Smooth muscle cell (in vitro differentiated cells): ENCODE measurements around the gene RFX4. TPM values are rescaled to one million over a fixed set of nuclear protein-coding genes. Genes with fewer than 3 reads are reported as not detected.

ENCODE experiments used
- DNase-seq: peaks from one replicate; lab custom pipeline; 2025; ENCODE audit not compliant: unreplicated experiment; lab: John Stamatoyannopoulos, UW
- H2AFZ ChIP-seq: fragments of 200-600 bp; sonication (generic); 2 replicates; pipeline ENCODE4 v1.6.0; 2016; ENCODE audit warnings: antibody characterized with exemption, low read depth, mild to moderate bottlenecking
- H3F3A ChIP-seq: fragments of 200-600 bp; sonication (generic); 2 replicates; pipeline ENCODE4 v1.6.0; 2017; ENCODE audit warnings: antibody characterized with exemption, low read depth
- H3K27ac ChIP-seq: fragments of 200-600 bp; sonication (generic); 2 replicates; pipeline ENCODE4 v1.5.1; 2016; ENCODE audit warnings: low read depth, mild to moderate bottlenecking
- H3K27me3 ChIP-seq: fragments of 200-600 bp; sonication (generic); 2 replicates; pipeline ENCODE4 v1.6.1; 2016; ENCODE audit warnings: low read depth, mild to moderate bottlenecking
- H3K36me3 ChIP-seq: fragments of 200-600 bp; sonication (generic); 2 replicates; pipeline ENCODE4 v1.5.1; 2016; ENCODE audit warnings: low read depth
- H3K4me1 ChIP-seq: fragments of 200-600 bp; sonication (generic); 2 replicates; pipeline ENCODE4 v1.5.1; 2016; ENCODE audit warnings: low read depth
- H3K4me2 ChIP-seq: fragments of 200-600 bp; sonication (generic); 2 replicates; pipeline ENCODE4 v1.6.0; 2016; ENCODE audit warnings: mild to moderate bottlenecking
- H3K4me3 ChIP-seq: fragments of 200-600 bp; sonication (generic); 2 replicates; pipeline ENCODE4 v1.5.1; 2016; ENCODE audit warnings: mild to moderate bottlenecking
- H3K79me2 ChIP-seq: fragments of 200-600 bp; sonication (generic); 2 replicates; pipeline ENCODE4 v1.6.0; 2016; ENCODE audit warnings: low read depth, mild to moderate bottlenecking
- H3K9ac ChIP-seq: fragments of 200-600 bp; sonication (generic); 2 replicates; pipeline ENCODE4 v1.6.0; 2016; ENCODE audit warnings: low read depth
- H3K9me3 ChIP-seq: fragments of 200-600 bp; sonication (generic); replicated peaks from 2 replicates; pipeline ENCODE4 v1.5.1; 2016; ENCODE audit warnings: low read depth
- H4K20me1 ChIP-seq: fragments of 200-600 bp; sonication (generic); 2 replicates; pipeline ENCODE4 v1.6.0; 2016; ENCODE audit warnings: low read depth
- CTCF ChIP-seq: fragments of 200-600 bp; sonication (generic); IDR thresholded peaks from 2 replicates; pipeline ENCODE4 v1.5.1; 2017; ENCODE audit warnings: borderline replicate concordance, mild to moderate bottlenecking, antibody characterized with exemption; ENCODE audit not compliant: insufficient read depth, poor library complexity, severe bottlenecking
- WGBS: methylation state at CpG from one replicate; pipeline ENCODE4 v1.1.7; 2016; ENCODE audit warnings: low lambda C conversion rate; 5-methylcytosine and 5-hydroxymethylcytosine counted together
- polyA plus RNA-seq: library from polyadenylated mRNA; unstranded; fragments of >200 nt; fragmentation: Nextera tagmentation; extraction: Ambion mirVana; gene quantifications from 2 replicates; pipeline ENCODE4 v1.2.1, GENCODE V29; 2016
- total RNA-seq: library from RNA; depleted of rRNA; stranded (reverse); fragments of >200 nt; gene quantifications from 2 replicates; pipeline ENCODE4 v1.2.3, GENCODE V29; 2014

Gene RFX4
- total and polyA plus RNA-seq, 2 experiments from 2014 or later: not detected

GRCh38 chr12:106643000-106643399 is 60.2 kb downstream of the RFX4 start:
- H3K27ac ChIP-seq: no peak overlapping the region
- no peak for DNase-seq
- 43% methylated on average over 5 of the region's 5 CpGs for WGBS

GRCh38 chr12:106644335-106645073 is 61.7 kb downstream of the RFX4 start:
- Histone ChIP-seq H2AFZ (no peak overlapping the region), H3K36me3 (no peaks in the 10 kb centered on the region), H3K4me2 (no peak overlapping the region), H3F3A (no peaks in the 10 kb centered on the region), H3K79me2 (no peaks in the 10 kb centered on the region), H4K20me1 (no peaks in the 10 kb centered on the region), H3K27ac (no peak overlapping the region), H3K9ac (no peak overlapping the region), H3K27me3 (peaks cover 4% of the 10 kb centered on the region), H3K9me3 (no peaks in the 10 kb centered on the region), H3K4me1 (no peaks in the 10 kb centered on the region), H3K4me3 (no peak overlapping the region)
- TF ChIP-seq CTCF: no peak
- DNase-seq: no peak
- 96% methylated on average over 16 of the region's 16 CpGs for WGBS

More at GRCh38 chr12:106643000-106643399, 60.2 kb downstream of the RFX4 start:
- Histone ChIP-seq H3K4me2 (no peak overlapping the region), H4K20me1 (no peaks in the 10 kb centered on the region), H3K36me3 (no peaks in the 10 kb centered on the region), H2AFZ (no peak overlapping the region), H3F3A (no peaks in the 10 kb centered on the region), H3K9me3 (no peaks in the 10 kb centered on the region), H3K4me1 (no peaks in the 10 kb centered on the region), H3K9ac (no peak overlapping the region), H3K4me3 (no peak overlapping the region), H3K27me3 (peaks cover 4% of the 10 kb centered on the region), H3K79me2 (no peaks in the 10 kb centered on the region)
- TF ChIP-seq CTCF: no peak

- H3K36me3 ChIP-seq: no peaks in the 10 kb centered on the region
- H3K4me2 ChIP-seq: no peak overlapping the region
- no peaks in the 10 kb centered on the region for H4K20me1 ChIP-seq
- no peaks in the 10 kb centered on the region for H3F3A ChIP-seq
- peaks cover 4% of the 10 kb centered on the region for H3K27me3 ChIP-seq
- 91% methylated on average over 16 of the region's 16 CpGs for WGBS
- no peak overlapping the region for H3K4me3 ChIP-seq
- H3K9me3 ChIP-seq: no peaks in the 10 kb centered on the region
- no peak overlapping the region for H2AFZ ChIP-seq
- no peak for DNase-seq
- no peak for TF ChIP-seq CTCF
- no peak overlapping the region for H3K27ac ChIP-seq
- H3K9ac ChIP-seq: no peak overlapping the region
- H3K79me2 ChIP-seq: no peaks in the 10 kb centered on the region
- H3K4me1 ChIP-seq: no peaks in the 10 kb centered on the region
Measured at GRCh38 chr12:106645074-106645421, 62.2 kb downstream of the RFX4 start.
